ENCODE measurements around the gene MMP8. TPM values are rescaled to one million over a fixed set of nuclear protein-coding genes. Genes with fewer than 3 reads are reported as not detected.

MMP8 gene
- total RNA-seq, 4 donors from 2014 or later = 0.23 TPM; not detected in 3

DNA sequence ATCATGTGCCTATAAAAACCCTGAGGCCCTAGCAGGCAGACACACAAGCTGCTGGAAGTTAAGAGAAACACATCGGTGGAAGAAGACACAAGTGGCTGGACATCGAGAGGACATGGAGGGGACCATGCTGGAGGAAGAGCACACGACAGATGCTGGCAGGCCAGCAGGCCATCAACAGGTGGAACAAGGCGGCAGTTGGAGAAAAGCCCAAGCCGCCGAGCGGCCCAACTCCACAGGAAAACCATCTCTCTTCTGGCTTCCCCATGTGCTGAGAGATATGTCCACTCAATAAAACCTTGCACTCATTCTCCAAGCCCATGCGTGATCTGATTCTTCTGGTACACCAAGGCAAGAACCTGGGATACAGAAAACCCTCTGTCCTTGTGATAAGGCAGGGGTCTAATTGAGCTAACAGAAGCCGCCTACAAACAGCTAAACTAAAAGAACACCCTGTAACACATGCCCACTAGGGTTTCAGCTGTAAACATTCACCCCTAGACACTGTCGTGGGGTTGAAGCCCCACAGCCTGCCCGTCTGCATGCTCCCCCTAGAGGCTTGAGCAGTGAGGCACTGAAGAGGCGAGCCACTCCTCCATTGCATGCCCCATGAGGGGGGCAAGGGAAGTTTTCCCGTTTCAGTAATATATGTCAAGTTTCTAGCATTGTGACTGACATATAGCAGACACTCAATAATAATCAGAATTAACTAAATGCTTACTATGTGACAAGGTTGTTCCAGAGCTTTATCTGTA lies 60.6 kb downstream of the MMP8 start:
- Histone ChIP-seq H3K27ac (no peak overlapping the region), H3K36me3 (no peaks in the 10 kb centered on the region), H3K4me1 (no peaks in the 10 kb centered on the region), H3K9me3 (no peaks in the 10 kb centered on the region), H3K4me3 (no peak overlapping the region), H3K27me3 (no peaks in the 10 kb centered on the region)
- 79 to 91% methylated on average over 7 to 11 of the region's 13 CpGs for WGBS, 2 donors (ENCODE audit: low coverage in 1 of 2)
- TF ChIP-seq, protein P1, sequence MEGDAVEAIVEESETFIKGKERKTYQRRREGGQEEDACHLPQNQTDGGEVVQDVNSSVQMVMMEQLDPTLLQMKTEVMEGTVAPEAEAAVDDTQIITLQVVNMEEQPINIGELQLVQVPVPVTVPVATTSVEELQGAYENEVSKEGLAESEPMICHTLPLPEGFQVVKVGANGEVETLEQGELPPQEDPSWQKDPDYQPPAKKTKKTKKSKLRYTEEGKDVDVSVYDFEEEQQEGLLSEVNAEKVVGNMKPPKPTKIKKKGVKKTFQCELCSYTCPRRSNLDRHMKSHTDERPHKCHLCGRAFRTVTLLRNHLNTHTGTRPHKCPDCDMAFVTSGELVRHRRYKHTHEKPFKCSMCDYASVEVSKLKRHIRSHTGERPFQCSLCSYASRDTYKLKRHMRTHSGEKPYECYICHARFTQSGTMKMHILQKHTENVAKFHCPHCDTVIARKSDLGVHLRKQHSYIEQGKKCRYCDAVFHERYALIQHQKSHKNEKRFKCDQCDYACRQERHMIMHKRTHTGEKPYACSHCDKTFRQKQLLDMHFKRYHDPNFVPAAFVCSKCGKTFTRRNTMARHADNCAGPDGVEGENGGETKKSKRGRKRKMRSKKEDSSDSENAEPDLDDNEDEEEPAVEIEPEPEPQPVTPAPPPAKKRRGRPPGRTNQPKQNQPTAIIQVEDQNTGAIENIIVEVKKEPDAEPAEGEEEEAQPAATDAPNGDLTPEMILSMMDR (IDR thresholded peaks at IDR 0.05) = no peak
- TF ChIP-seq POLR2A (IDR thresholded peaks at IDR 0.05) (no peak), EP300 (IDR thresholded peaks at IDR 0.05) (no peak), POLR2AphosphoS5 (IDR thresholded peaks at IDR 0.05) (no peak)
- no peak for ATAC-seq

DNA sequence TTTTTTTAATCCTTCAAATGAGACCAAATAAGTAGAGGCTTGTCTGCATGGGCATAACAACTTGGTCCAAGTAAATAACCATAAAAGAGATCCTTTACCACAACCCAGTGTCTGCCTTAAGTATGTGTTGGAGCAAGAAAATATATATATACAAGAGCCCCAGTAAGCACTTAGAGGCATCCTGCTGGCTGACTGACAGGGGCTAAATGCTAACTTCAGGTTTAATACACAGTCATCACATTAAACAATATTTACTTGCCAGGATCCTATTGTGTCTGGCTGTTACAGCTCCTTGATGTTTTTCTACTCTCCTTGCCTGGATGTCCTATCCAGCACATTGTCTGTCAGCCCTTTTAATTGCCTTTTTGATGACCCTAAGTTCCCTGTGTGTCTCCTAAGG lies 62.1 kb downstream of the MMP8 start:
- Histone ChIP-seq H3K27ac (no peak overlapping the region), H3K4me3 (no peak overlapping the region), H3K4me1 (no peaks in the 10 kb centered on the region), H3K36me3 (no peaks in the 10 kb centered on the region), H3K9me3 (no peaks in the 10 kb centered on the region), H3K27me3 (no peaks in the 10 kb centered on the region)
- ATAC-seq = no peak
- TF ChIP-seq EP300 (IDR thresholded peaks at IDR 0.05) (no peak), POLR2A (IDR thresholded peaks at IDR 0.05) (no peak), POLR2AphosphoS5 (IDR thresholded peaks at IDR 0.05) (no peak)
- TF ChIP-seq, protein P1 (IDR thresholded peaks at IDR 0.05) = no peak

Other genes with a start within 250 kb of the MMP8 start
- gene MMP7, start 194.2 kb downstream of the MMP8 start, total RNA-seq = 10 to 100 TPM in 1 of 4 donors, not detected in 3; 36.7 TPM
- not detected for gene MMP20, start 99.6 kb downstream of the MMP8 start, total RNA-seq
- not detected for gene MMP27, start 19.2 kb downstream of the MMP8 start, total RNA-seq
- 1 to 10 TPM in 1 of 4 donors, not detected in 3; 1.7 TPM for gene MMP10, start 55.7 kb upstream of the MMP8 start, total RNA-seq
- gene MMP1, start 73.2 kb upstream of the MMP8 start, total RNA-seq = not detected
- 1 to 10 TPM in 2 of 4 donors, under 1 TPM in 1, not detected in 1; 0.82 to 2.7 (median 1.2) TPM for gene MMP3, start 118.7 kb upstream of the MMP8 start, total RNA-seq
- not detected for gene MMP12, start 150.0 kb upstream of the MMP8 start, total RNA-seq
- gene MMP13, start 230.8 kb upstream of the MMP8 start, total RNA-seq = not detected